Measurements from ENCODE around the gene GANC. TPM values are rescaled to one million over a fixed set of nuclear protein-coding genes. Genes with fewer than 3 reads are reported as not detected.
"Not testable (repeated sequence)": the region's sequence is repeated elsewhere in the genome, so short reads cannot be mapped to it uniquely, and the experiment has no call there.

Gene GANC
- total RNA-seq, 1 donor from 2014 or later: 12.5 TPM

- peaks cover 65% of the 10 kb centered on the region for H3K36me3 ChIP-seq (ENCODE audit: insufficient read depth, low read length)
- no peaks in the 10 kb centered on the region for H4K20me1 ChIP-seq (ENCODE audit: insufficient read depth, low read length)
- no peak overlapping the region for H3K9ac ChIP-seq (ENCODE audit: low read length)
- no peaks in the 10 kb centered on the region for H3K9me3 ChIP-seq (ENCODE audit: insufficient read depth, low read depth, low read length)
- H2AFZ ChIP-seq (ENCODE audit: low read depth, low read length): no peak overlapping the region
- Mint-ChIP-seq H3K27ac (ENCODE audit: unreplicated experiment) (no peak overlapping the region), H3K4me3 (ENCODE audit: unreplicated experiment) (no peak overlapping the region), H3K9me3 (ENCODE audit: unreplicated experiment) (no peaks in the 10 kb centered on the region), H3K27me3 (ENCODE audit: low read depth, unreplicated experiment) (no peaks in the 10 kb centered on the region), H3K36me3 (ENCODE audit: low read depth, unreplicated experiment) (peaks cover 12% of the 10 kb centered on the region), H3K4me1 (ENCODE audit: low read depth, unreplicated experiment) (no peaks in the 10 kb centered on the region)
- no peaks in the 10 kb centered on the region for H3K4me1 ChIP-seq (ENCODE audit: insufficient read depth, low read length)
- no peaks in the 10 kb centered on the region for H3K27me3 ChIP-seq (ENCODE audit: insufficient read depth, low read length)
- TF ChIP-seq EZH2 (IDR thresholded peaks at IDR 0.05; ENCODE audit: insufficient read depth, low read length) (no peak), CTCF (IDR thresholded peaks at IDR 0.05; ENCODE audit: insufficient read depth, low read depth, low read length) (no peak)
- no peak overlapping the region for H3K4me2 ChIP-seq (ENCODE audit: low read length)
- H3K4me3 ChIP-seq (ENCODE audit: insufficient read depth, low read depth, low read length): no peak overlapping the region
- FAIRE-seq (no peak), DNase-seq (ENCODE audit: low read depth) (no peak)
- no peak overlapping the region for H3K27ac ChIP-seq (ENCODE audit: low read depth, low read length)
- peaks cover 2% of the 10 kb centered on the region for H3K79me2 ChIP-seq (ENCODE audit: insufficient read depth, low read length)
These were observed 45.0 kb upstream of the GANC start for GRCh38 chr15:42228036-42228435.

GRCh38 chr15:42228981-42229380 is 44.0 kb upstream of the GANC start:
- not testable (repeated sequence) for H4K20me1 ChIP-seq (ENCODE audit: insufficient read depth, low read length); H2AFZ ChIP-seq (ENCODE audit: low read depth, low read length); H3K9ac ChIP-seq (ENCODE audit: low read length); H3K9me3 Mint-ChIP-seq (ENCODE audit: unreplicated experiment); H3K4me3 Mint-ChIP-seq (ENCODE audit: unreplicated experiment); H3K27me3 ChIP-seq (ENCODE audit: insufficient read depth, low read length); H3K79me2 ChIP-seq (ENCODE audit: insufficient read depth, low read length); H3K27ac Mint-ChIP-seq (ENCODE audit: unreplicated experiment); H3K4me1 ChIP-seq (ENCODE audit: insufficient read depth, low read length); H3K4me3 ChIP-seq (ENCODE audit: insufficient read depth, low read depth, low read length); H3K4me1 Mint-ChIP-seq (ENCODE audit: low read depth, unreplicated experiment); H3K27ac ChIP-seq (ENCODE audit: low read depth, low read length); H3K27me3 Mint-ChIP-seq (ENCODE audit: low read depth, unreplicated experiment); DNase-seq (ENCODE audit: low read depth); FAIRE-seq; H3K4me2 ChIP-seq (ENCODE audit: low read length); H3K9me3 ChIP-seq (ENCODE audit: insufficient read depth, low read depth, low read length)
- peaks cover 11% of the 10 kb centered on the region for H3K36me3 Mint-ChIP-seq (ENCODE audit: low read depth, unreplicated experiment)
- peaks cover 61% of the 10 kb centered on the region for H3K36me3 ChIP-seq (ENCODE audit: insufficient read depth, low read length)

- Histone ChIP-seq H3K27ac (ENCODE audit: low read depth, low read length) (no peak overlapping the region), H3K27me3 (ENCODE audit: insufficient read depth, low read length) (no peaks in the 10 kb centered on the region), H3K4me3 (ENCODE audit: insufficient read depth, low read depth, low read length) (no peak overlapping the region), H3K4me1 (ENCODE audit: insufficient read depth, low read length) (no peaks in the 10 kb centered on the region), H4K20me1 (ENCODE audit: insufficient read depth, low read length) (no peaks in the 10 kb centered on the region), H3K79me2 (ENCODE audit: insufficient read depth, low read length) (peaks cover 5% of the 10 kb centered on the region), H3K9me3 (ENCODE audit: insufficient read depth, low read depth, low read length) (no peaks in the 10 kb centered on the region), H2AFZ (ENCODE audit: low read depth, low read length) (no peak overlapping the region), H3K9ac (ENCODE audit: low read length) (no peak overlapping the region), H3K4me2 (ENCODE audit: low read length) (no peak overlapping the region), H3K36me3 (ENCODE audit: insufficient read depth, low read length) (peaks cover 55% of the 10 kb centered on the region)
- Mint-ChIP-seq H3K36me3 (ENCODE audit: low read depth, unreplicated experiment) (peaks cover 8% of the 10 kb centered on the region), H3K27me3 (ENCODE audit: low read depth, unreplicated experiment) (no peaks in the 10 kb centered on the region), H3K27ac (ENCODE audit: unreplicated experiment) (no peak overlapping the region), H3K4me3 (ENCODE audit: unreplicated experiment) (no peak overlapping the region), H3K4me1 (ENCODE audit: low read depth, unreplicated experiment) (no peaks in the 10 kb centered on the region), H3K9me3 (ENCODE audit: unreplicated experiment) (no peaks in the 10 kb centered on the region)
- DNase-seq (ENCODE audit: low read depth): no peak
- no peak for TF ChIP-seq CTCF (IDR thresholded peaks at IDR 0.05; ENCODE audit: insufficient read depth, low read depth, low read length)
- TF ChIP-seq EZH2 (IDR thresholded peaks at IDR 0.05; ENCODE audit: insufficient read depth, low read length): no peak
- no peak for FAIRE-seq
These were observed 41.9 kb upstream of the GANC start for GRCh38 chr15:42231088-42231487.
